H9 (cell line): ENCODE results near the gene C19orf25. TPM values are rescaled to one million over a fixed set of nuclear protein-coding genes. Genes with fewer than 3 reads are reported as not detected.

ENCODE experiments used
- DNase-seq: peaks from one replicate; pipeline ENCODE4 v3.0.0-alpha.2; 2017
- H2AFZ ChIP-seq: one replicate; pipeline ENCODE4 v1.6.1; 2013; ENCODE audit warnings: mild to moderate bottlenecking, low read length, control low read depth, moderate library complexity
- H2AK5ac ChIP-seq: 2 replicates; pipeline ENCODE4 v1.6.1; 2013; ENCODE audit warnings: low read length, control low read depth, mixed read lengths; ENCODE audit not compliant: insufficient read length
- H2BK120ac ChIP-seq: one replicate; pipeline ENCODE4 v1.6.1; 2013; ENCODE audit warnings: low read depth, mild to moderate bottlenecking, low read length, control low read depth, inconsistent platforms; ENCODE audit not compliant: poor library complexity, severe bottlenecking
- H2BK12ac ChIP-seq: 2 replicates; pipeline ENCODE4 v1.6.1; 2013; ENCODE audit warnings: low read length, control low read depth, mixed read lengths, low read depth; ENCODE audit not compliant: insufficient read length
- H2BK15ac ChIP-seq: 2 replicates; pipeline ENCODE4 v1.6.1; 2013; ENCODE audit warnings: low read depth, low read length, control low read depth
- H2BK20ac ChIP-seq: one replicate; pipeline ENCODE4 v1.6.1; 2013; ENCODE audit warnings: low read depth, mild to moderate bottlenecking, low read length, control low read depth, inconsistent platforms; ENCODE audit not compliant: poor library complexity, severe bottlenecking
- H2BK5ac ChIP-seq: 2 replicates; pipeline ENCODE4 v1.6.1; 2013; ENCODE audit warnings: low read length, control low read depth, mixed read lengths; ENCODE audit not compliant: insufficient read length
- H3K14ac ChIP-seq: 2 replicates; pipeline ENCODE4 v1.6.1; 2013; ENCODE audit warnings: low read length, control low read depth; ENCODE audit not compliant: insufficient read depth
- H3K18ac ChIP-seq: 2 replicates; pipeline ENCODE4 v1.6.1; 2013; ENCODE audit warnings: low read depth, mild to moderate bottlenecking, mixed read lengths, low read length, control low read depth; ENCODE audit not compliant: insufficient read length
- H3K23ac ChIP-seq: 2 replicates; pipeline ENCODE4 v1.6.1; 2013; ENCODE audit warnings: low read length, control low read depth, mixed read lengths, low read depth; ENCODE audit not compliant: insufficient read length
- H3K23me2 ChIP-seq: 2 replicates; pipeline ENCODE4 v1.6.1; 2013; ENCODE audit warnings: low read depth, mild to moderate bottlenecking, mixed read lengths, low read length, control low read depth; ENCODE audit not compliant: insufficient read length, poor library complexity, severe bottlenecking
- H3K27ac ChIP-seq: 2 replicates; pipeline ENCODE4 v1.5.1; 2013; ENCODE audit warnings: low read length, control low read depth, mixed read lengths, low read depth; ENCODE audit not compliant: insufficient read length
- H3K27me3 ChIP-seq: 2 replicates; pipeline ENCODE4 v1.6.1; 2013; ENCODE audit warnings: low read length, control low read depth, inconsistent platforms; ENCODE audit not compliant: insufficient read depth
- H3K4ac ChIP-seq: 2 replicates; pipeline ENCODE4 v1.6.1; 2013; ENCODE audit warnings: low read depth, mild to moderate bottlenecking, control low read depth, inconsistent platforms, low read length, moderate library complexity
- H3K4me1 ChIP-seq: 2 replicates; pipeline ENCODE4 v1.6.1; 2013; ENCODE audit warnings: low read length, control low read depth, inconsistent platforms; ENCODE audit not compliant: insufficient read depth
- H3K4me2 ChIP-seq: 2 replicates; pipeline ENCODE4 v1.6.1; 2013; ENCODE audit warnings: low read length, control low read depth, mixed read lengths; ENCODE audit not compliant: insufficient read length, insufficient read depth
- H3K56ac ChIP-seq: 2 replicates; pipeline ENCODE4 v1.6.1; 2013; ENCODE audit warnings: low read depth, mild to moderate bottlenecking, mixed read lengths, low read length, control low read depth; ENCODE audit not compliant: insufficient read length
- H3K79me1 ChIP-seq: 2 replicates; pipeline ENCODE4 v1.6.1; 2013; ENCODE audit warnings: low read depth, mild to moderate bottlenecking, moderate library complexity, low read length, control low read depth, inconsistent platforms; ENCODE audit not compliant: insufficient read depth, poor library complexity, severe bottlenecking
- H3K79me2 ChIP-seq: 2 replicates; pipeline ENCODE4 v1.6.1; 2013; ENCODE audit warnings: low read length, control low read depth, inconsistent platforms; ENCODE audit not compliant: insufficient read depth
- H3K9ac ChIP-seq: 2 replicates; pipeline ENCODE4 v1.6.1; 2013; ENCODE audit warnings: low read length, control low read depth, mixed read lengths; ENCODE audit not compliant: insufficient read length; ENCODE audit errors: extremely low read depth
- H3K9me3 ChIP-seq: one replicate; pipeline ENCODE4 v1.6.1; 2013; ENCODE audit warnings: low read depth, low read length, inconsistent platforms; ENCODE audit not compliant: control insufficient read depth
- H3T11ph ChIP-seq: one replicate; pipeline ENCODE4 v1.6.1; 2013; ENCODE audit warnings: mild to moderate bottlenecking, low read length, control low read depth, inconsistent platforms
- H4K20me1 ChIP-seq: one replicate; pipeline ENCODE4 v1.6.1; 2013; ENCODE audit not compliant: control insufficient read depth, insufficient read length, insufficient read depth
- H4K5ac ChIP-seq: 2 replicates; pipeline ENCODE4 v1.6.1; 2013; ENCODE audit warnings: low read depth, mild to moderate bottlenecking, mixed read lengths, low read length, control low read depth; ENCODE audit not compliant: insufficient read length
- H4K8ac ChIP-seq: replicated peaks from 2 replicates; pipeline ENCODE4 v1.6.1; 2013; ENCODE audit warnings: low read length, control low read depth, mixed read lengths, low read depth; ENCODE audit not compliant: insufficient read length
- H4K91ac ChIP-seq: 2 replicates; pipeline ENCODE4 v1.6.1; 2013; ENCODE audit warnings: low read depth, mild to moderate bottlenecking, moderate library complexity, mixed read lengths, low read length, control low read depth; ENCODE audit not compliant: insufficient read length
- H3K27ac Mint-ChIP-seq, 3 experiments: 2 replicates in 2 of 3; 3 replicates in 1 of 3; pipeline ENCODE4 v1.8.0; 2020 to 2021; ENCODE audit warnings: mixed read lengths in 3 of 3, mild to moderate bottlenecking in 1 of 3, moderate library complexity in 1 of 3
- H3K27me3 Mint-ChIP-seq: 2 replicates; pipeline ENCODE4 v1.8.0; 2021; ENCODE audit warnings: low read depth, mild to moderate bottlenecking, moderate library complexity, mixed read lengths
- H3K36me3 Mint-ChIP-seq, 3 experiments: 2 replicates in 2 of 3; 3 replicates in 1 of 3; pipeline ENCODE4 v1.8.0; 2020 to 2021; ENCODE audit warnings: low read depth in 3 of 3, mixed read lengths in 3 of 3; ENCODE audit not compliant: insufficient read depth in 1 of 3
- H3K4me1 Mint-ChIP-seq, 2 experiments: 2 replicates each; pipeline ENCODE4 v1.8.0; 2020; ENCODE audit warnings: mixed read lengths in 2 of 2
- H3K4me3 Mint-ChIP-seq, 2 experiments: 2 replicates in 1 of 2; 3 replicates in 1 of 2; pipeline ENCODE4 v1.8.0; 2020 to 2021; ENCODE audit warnings: mild to moderate bottlenecking in 2 of 2, mixed read lengths in 2 of 2, moderate library complexity in 1 of 2
- H3K9me3 Mint-ChIP-seq, 2 experiments: 2 replicates in 1 of 2; 3 replicates in 1 of 2; pipeline ENCODE4 v1.8.0; 2020; ENCODE audit warnings: mild to moderate bottlenecking in 2 of 2, mixed read lengths in 2 of 2, moderate library complexity in 1 of 2
- CTCF ChIP-seq: fragments of 200-600 bp; sonication (generic); conservative IDR thresholded peaks from 3 replicates; pipeline ENCODE4 v1.8.0; 2021; ENCODE audit warnings: antibody characterized with exemption, mild to moderate bottlenecking
- WGBS: extraction: QIAGEN DNeasy Blood & Tissue Kit; methylation state at CpG from one replicate; pipeline ENCODE4 v1.1.7; 2013; ENCODE audit warnings: missing lambda C conversion rate, low lambda C conversion rate, mixed read lengths; ENCODE audit not compliant: insufficient read length; ENCODE audit errors: extremely low coverage; 5-methylcytosine and 5-hydroxymethylcytosine counted together
- total RNA-seq: library from RNA; stranded (reverse); gene quantifications from 2 replicates; pipeline ENCODE4 v1.2.1, GENCODE V29; 2021

The C19orf25 gene
- total RNA-seq, 1 experiment from 2014 or later: 36.8 TPM

GRCh38 chr19:1472231-1473084, 6.6 kb downstream of the C19orf25 start:
- WGBS: no CpG with 5 or more reads among the region's 44 CpGs
- H2AK5ac ChIP-seq: no peak overlapping the region
- H2BK15ac ChIP-seq: no peak overlapping the region
- H3K27ac ChIP-seq: no peak overlapping the region
- no peak overlapping the region for H2BK20ac ChIP-seq
- H3T11ph ChIP-seq: no peak overlapping the region
- peaks cover 3% of the 10 kb centered on the region for H4K20me1 ChIP-seq
- H2BK120ac ChIP-seq: no peak overlapping the region
- no peak overlapping the region; a peak in 1 of 5 replicates for H3K4me3 Mint-ChIP-seq
- no peak for DNase-seq
- H3K18ac ChIP-seq: no peak overlapping the region
- peaks cover 2 to 10% of the 10 kb centered on the region in 2 experiments; a peak in 3 of 4 replicates for H3K4me1 Mint-ChIP-seq
- H3K23me2 ChIP-seq: peaks cover 9% of the 10 kb centered on the region
- no peaks in the 10 kb centered on the region for H3K9me3 ChIP-seq
- H4K91ac ChIP-seq: no peak overlapping the region
- H3K9me3 Mint-ChIP-seq: no peaks in the 10 kb centered on the region
- H4K5ac ChIP-seq: no peak overlapping the region
- no peak overlapping the region for H2BK12ac ChIP-seq
- no peak overlapping the region for H2AFZ ChIP-seq
- H3K23ac ChIP-seq: no peak overlapping the region
- peaks cover 29% of the 10 kb centered on the region; the same call in 1 of the 2 replicates for H3K27me3 ChIP-seq
- no peak overlapping the region for H2BK5ac ChIP-seq
- H4K8ac ChIP-seq: no peak overlapping the region
- peaks cover 3 to 11% (median 6%) of the 10 kb centered on the region in 3 experiments; a peak in 6 of 7 replicates for H3K36me3 Mint-ChIP-seq
- TF ChIP-seq CTCF: no peak
- H3K14ac ChIP-seq: no peak overlapping the region
- no peak overlapping the region for H3K4me2 ChIP-seq
- H3K79me2 ChIP-seq: no peaks in the 10 kb centered on the region
- no peak overlapping the region for H3K9ac ChIP-seq
- H3K4ac ChIP-seq: no peak overlapping the region
- H3K79me1 ChIP-seq: no peaks in the 10 kb centered on the region
- H3K4me1 ChIP-seq: no peaks in the 10 kb centered on the region
- no peak overlapping the region for H3K56ac ChIP-seq
- H3K27me3 Mint-ChIP-seq: peaks cover 50% of the 10 kb centered on the region
- no peak overlapping the region for H3K27ac Mint-ChIP-seq
